CD4-positive, alpha-beta T cell treated with Interleukin-17A for 1 hour (primary cell): ENCODE measurements around the gene NPAS4.
A peak's percentile ranks its signal among the peaks of the same experiment; 100 is the strongest.
"Not testable (repeated sequence)": the region's sequence is repeated elsewhere in the genome, so short reads cannot be mapped to it uniquely, and the experiment has no call there.

Experiments used
- DNase-seq: peaks from one replicate; pipeline ENCODE4 v3.0.0-alpha.2; 2020

The NPAS4 gene

DNA sequence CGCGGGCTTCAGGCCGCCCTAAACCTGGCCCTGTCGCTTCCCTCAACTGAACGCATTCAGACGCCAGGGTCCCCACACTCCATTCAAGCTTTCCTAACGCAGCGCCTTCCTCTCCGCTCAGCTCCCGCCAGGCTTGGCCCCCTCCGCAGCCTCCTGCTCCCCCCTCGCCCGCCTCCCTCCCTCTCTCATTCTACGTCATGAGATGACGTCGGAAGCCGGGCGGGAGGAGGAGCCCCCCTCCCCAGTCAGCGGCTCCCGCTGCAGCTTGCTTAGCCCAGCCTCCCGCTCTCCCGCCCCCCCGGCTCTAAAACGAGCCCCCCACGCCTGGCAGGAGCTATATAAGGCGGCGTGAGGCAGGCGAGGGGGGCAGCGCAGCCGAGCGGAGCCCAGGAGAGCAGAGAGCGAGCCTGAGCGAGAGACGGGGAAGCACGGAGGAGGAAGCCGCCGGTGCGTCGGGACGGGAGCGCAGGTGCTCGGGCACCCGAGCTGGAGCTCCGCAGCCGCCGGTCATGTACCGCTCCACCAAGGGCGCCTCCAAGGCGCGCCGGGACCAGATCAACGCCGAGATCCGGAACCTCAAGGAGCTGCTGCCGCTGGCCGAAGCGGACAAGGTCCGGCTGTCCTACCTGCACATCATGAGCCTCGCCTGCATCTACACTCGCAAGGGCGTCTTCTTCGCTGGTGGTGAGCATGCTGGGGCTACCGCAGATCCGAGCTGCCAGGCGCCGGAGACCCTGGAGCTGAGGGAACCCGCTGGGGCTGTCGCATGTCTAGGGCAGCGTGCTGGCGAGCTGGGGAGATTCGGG lies at the start of gene NPAS4:
Gene NPAS4 (plus strand): TSS at position 365 of the 806 bp plus-strand sequence. CDS start 145 bp downstream, at position 510.
- no peak for DNase-seq

DNA sequence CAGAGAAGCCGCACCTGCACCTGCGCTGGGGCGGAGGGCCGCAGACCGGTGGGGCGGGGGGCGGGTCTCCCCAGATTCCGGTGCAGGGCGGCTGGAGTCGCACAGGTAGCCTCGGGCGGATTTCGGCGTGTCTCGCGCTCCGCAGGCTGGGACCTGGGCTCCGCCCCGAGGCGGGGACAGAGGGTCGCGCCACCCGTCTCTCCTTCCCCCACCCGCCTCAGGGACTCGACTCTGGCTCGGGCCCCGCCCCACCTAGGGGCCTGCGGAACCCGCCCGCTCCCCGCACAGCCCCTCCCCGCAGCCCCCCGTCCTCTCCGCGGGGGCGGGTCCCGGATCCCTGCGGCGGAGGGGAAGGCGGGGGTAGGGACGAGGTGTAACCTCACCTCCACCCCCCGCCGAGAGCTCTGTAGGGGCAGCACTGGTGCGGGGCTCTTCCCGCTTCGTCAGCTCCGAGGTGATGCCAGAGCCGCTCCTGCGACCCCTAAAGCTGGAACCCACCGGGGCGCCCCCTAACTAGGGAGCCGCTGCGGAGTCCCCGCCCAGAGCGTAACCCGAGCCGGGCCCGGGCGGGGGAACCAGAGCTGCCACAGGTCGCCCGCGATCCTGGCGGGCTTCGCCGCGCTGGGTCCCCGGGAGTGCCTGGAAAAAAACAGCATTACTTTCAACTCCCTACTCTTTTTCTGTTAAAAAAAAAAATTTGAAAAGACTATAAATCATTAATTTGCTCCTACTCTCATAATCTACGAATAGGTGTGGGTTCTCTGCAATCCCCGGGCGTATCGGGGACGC lies 49.0 kb upstream of the NPAS4 start, which contains the start of gene SLC29A2:
Gene SLC29A2 (minus strand): TSS at position 134 of the 789 bp plus-strand sequence. CDS start 169 bp downstream, outside the sequence.
- DNase-seq = peak; percentile 81

DNA sequence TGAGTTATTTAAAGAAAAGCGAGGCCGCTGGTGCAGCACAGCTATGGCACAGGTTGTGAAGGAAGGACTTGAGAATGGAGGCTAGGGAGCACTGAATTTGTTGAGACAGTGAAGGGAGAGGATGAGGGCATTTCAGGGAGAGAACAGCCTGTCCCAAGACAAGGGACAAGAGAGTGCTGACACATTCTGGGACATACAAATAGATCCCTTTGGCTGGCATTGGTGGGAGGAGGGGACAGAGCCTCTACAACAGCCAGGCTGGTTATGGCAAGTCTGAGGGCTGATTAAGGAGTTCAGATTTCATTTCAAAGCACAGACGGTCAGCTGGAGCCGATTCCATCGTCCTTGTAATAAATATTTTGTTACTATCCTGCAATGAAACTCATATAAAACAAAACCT lies 47.6 kb upstream of the NPAS4 start:
- no peak for DNase-seq

- DNase-seq = not testable (repeated sequence)
Observed at GRCh38 chr11:66373690-66374287, 47.0 kb upstream of the NPAS4 start.

DNA sequence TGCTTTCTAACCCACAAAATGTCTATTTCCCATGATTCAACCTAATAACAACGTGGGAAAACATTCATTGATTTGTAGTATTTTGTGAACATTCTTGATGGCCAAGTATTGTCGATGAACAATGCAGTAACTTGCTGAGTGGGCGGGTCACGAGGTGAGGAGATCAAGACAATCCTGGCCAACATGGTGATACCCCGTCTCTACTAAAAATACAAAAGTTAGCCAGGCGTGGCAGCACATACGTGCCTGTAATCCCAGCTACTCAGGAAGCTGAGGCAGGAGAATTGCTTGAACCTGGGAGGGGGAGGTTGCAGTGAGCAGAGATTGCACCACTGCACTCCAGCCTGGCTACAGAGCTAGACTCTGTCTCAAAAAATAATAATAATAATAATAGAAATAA lies 40.6 kb upstream of the NPAS4 start:
- DNase-seq = not testable (repeated sequence)

- DNase-seq = not testable (repeated sequence)
Observed at GRCh38 chr11:66384316-66384715, 36.5 kb upstream of the NPAS4 start.

DNA sequence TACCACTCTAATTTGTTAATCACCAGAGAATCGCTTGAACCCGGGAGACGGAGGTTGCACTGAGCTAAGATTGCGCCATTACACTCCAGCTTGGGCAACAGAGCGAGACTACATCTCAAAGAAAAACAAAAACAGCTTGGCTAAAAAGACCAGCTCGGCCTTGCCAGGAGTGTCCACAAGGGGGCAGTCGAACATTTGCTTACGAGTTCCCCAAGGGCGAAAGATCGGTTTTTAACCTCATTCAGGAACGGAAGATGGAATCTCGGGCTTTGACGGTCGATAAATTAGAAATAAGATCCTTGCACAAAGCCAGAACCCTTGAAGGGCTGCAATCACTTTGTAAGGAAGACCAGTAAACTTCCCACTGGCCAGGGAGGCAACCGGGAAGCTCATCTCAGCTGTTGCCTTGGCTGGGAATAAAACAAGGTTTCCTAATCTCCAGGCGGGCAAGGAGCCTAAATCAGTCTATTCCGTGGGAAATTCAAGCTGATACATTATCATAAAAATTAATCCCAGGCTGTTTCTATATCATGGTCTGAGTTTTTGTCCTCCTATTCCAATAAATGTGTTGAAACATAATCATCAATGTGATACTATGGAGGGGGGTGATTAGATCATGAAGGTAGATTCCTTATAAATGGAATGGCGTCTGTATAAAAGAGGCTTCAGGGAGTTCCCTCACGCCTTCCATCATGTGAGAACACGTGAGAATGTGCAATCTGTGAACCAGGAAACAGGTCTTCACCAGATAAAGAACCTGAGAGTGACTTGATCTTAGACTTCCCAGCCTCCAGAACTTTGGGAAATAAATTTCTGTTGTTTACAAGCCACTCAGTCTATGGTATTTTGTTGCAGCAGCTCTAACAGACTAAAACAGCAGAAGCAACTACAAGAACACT lies 34.4 kb upstream of the NPAS4 start:
- peak; percentile 84 for DNase-seq

- peak; percentile 79 for DNase-seq
Observed at GRCh38 chr11:66388780-66389386, 32.0 kb upstream of the NPAS4 start.

GRCh38 chr11:66391322-66391721 lies 29.5 kb upstream of the NPAS4 start:
- DNase-seq = no peak

DNA sequence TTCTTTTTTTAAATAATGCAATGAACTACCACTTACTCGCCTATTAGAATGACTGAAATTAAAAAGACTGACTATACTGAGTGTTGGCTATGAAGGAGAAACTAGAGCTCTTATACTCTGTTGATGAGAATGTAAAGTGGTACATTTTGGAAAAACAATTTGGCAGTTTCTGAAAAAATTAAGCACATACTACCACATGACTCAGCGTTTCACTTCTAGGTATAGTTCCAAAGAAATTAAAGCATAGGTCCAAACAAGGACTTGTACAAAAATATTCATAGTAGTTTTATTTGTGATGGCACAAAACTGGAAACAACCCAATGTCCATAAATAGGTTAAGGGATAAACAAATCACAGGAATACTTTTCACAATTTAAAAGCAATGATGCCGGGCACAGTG lies 26.9 kb upstream of the NPAS4 start:
- DNase-seq = no peak

GRCh38 chr11:66407651-66408050 lies 13.2 kb upstream of the NPAS4 start:
- DNase-seq = no peak

- peak; percentile 90 for DNase-seq
Observed at GRCh38 chr11:66408488-66409214, 12.2 kb upstream of the NPAS4 start.

DNA sequence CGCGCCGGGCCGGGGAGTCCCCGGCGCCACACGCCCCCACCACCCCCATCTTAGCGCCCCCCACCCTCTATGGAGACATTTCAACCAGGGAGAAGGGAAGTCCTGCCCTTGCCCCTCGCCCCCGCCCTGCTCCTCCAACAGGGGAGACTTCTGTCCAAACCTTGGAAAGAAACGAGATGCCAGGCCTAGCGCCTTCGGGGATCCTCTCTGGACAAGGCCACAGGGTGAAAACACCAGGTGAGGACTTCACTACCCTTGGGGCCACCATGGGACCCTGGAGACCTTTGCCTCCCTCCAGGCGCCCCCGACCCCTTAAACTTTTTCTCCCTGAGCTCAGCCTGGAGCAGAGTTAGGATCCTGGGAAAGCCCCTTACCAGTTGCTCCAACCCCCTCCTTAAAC lies 11.6 kb upstream of the NPAS4 start:
- DNase-seq = no peak

GRCh38 chr11:66410191-66410590 lies 10.6 kb upstream of the NPAS4 start:
- DNase-seq = no peak

GRCh38 chr11:66411323-66411722 lies 9.5 kb upstream of the NPAS4 start:
- DNase-seq = no peak

DNA sequence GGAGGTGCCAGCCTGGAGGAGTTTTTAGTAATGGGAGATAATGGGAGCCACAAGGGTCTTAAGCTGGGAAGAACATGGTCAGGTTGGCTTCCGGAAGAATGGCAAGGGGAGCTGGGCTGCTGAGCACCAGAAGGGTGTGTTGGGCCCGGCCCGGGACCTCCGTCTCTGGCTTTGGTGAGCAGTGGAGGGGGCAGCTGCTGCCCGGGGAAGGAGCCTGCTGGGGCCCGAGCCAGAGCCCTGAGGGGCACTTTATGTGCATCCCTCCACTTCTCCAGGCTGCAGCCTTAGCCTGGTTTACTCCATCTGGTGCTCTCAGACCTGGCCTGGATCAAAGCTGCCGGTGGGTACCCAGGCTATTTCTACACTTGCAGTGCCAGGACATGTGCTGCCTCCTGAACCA lies 8.7 kb upstream of the NPAS4 start:
- no peak for DNase-seq

DNA sequence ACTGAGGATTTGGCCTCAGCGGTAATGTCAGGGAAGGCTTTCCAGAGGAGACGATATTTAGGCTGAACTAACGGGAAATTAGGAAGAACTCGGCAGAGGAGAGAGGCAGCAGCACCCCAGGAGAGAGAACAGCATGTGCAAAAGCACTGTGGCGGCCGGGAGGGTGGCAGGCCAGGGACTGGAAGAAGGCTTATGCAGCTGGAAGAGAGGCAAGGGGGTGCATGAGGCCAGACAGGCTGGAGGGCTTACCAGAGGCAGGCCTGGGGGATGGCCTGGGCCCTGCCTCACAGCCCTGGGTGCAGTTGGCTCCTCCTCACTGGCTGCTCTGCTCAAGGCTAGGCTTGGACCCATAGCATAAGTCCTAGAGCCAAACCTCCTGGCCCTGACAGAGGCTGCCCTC lies 7.7 kb upstream of the NPAS4 start:
- no peak for DNase-seq

DNA sequence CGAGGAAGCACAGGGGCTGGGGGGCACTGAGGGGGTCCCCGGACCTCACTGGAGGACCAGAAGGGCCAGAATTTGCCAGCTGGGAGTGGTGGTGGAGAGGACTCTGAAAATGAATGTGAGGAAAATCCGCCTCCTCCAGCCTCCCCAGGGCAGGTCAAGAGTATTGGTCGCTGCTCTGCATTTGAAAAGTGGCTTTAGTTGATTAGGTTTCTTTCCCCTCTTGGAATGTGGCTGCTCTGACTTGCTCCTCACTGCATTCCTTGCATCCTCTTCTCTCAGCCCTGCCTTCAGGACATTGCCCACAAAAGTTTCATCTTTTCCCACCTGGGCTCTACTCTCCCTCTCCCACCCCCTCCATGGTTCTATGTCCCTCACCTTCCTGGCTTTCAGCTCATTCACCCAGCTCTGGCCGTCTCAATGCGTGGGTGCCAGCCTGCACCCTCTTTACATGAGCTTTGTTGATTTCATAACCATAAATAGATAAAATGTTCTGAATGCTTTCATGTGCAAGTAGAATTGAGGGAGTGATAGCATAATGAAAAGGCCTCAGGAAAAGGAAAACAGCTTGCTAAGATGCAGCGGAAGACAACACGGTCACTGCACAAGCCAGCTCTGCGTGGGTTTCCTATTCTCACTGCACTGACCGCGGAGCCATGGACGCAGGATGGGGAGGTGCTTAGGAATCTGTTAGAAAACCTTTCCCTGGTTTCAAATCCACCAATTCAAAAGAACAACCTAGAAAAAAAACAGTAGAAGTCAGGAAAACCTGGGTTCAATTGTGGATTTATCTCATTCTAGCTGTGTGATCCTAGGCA lies 6.5 kb upstream of the NPAS4 start:
- DNase-seq = no peak

GRCh38 chr11:66415423-66415822 lies 5.4 kb upstream of the NPAS4 start:
- no peak for DNase-seq

GRCh38 chr11:66417000-66417399 lies 3.8 kb upstream of the NPAS4 start:
- DNase-seq = no peak
